GM19328 (cell line): ENCODE results near the gene C2CD2.

ENCODE experiments used
- ATAC-seq: cut with Tn5 transposase; IDR thresholded peaks from one replicate; pipeline ENCODE4 v1.9.1; 2021; ENCODE audit warnings: mild to moderate bottlenecking, moderate library complexity; ENCODE audit not compliant: unreplicated experiment

C2CD2 gene

GRCh38 chr21:41933313-41934079 lies 20.3 kb downstream of the C2CD2 start:
- no peak for ATAC-seq

GRCh38 chr21:41932576-41933312 lies 21.1 kb downstream of the C2CD2 start:
- ATAC-seq, result no peak

GRCh38 chr21:41932191-41932575 lies 21.6 kb downstream of the C2CD2 start:
- ATAC-seq, result no peak

- no peak for ATAC-seq
Measured at GRCh38 chr21:41931041-41931451, 22.8 kb downstream of the C2CD2 start.

GRCh38 chr21:41929248-41929647 lies 24.6 kb downstream of the C2CD2 start:
- no peak for ATAC-seq

GRCh38 chr21:41928621-41929220 lies 25.1 kb downstream of the C2CD2 start:
- ATAC-seq, result no peak

- no peak for ATAC-seq
Measured at GRCh38 chr21:41927727-41928409, 25.9 kb downstream of the C2CD2 start.

GRCh38 chr21:41926807-41927171 lies 27.0 kb downstream of the C2CD2 start:
- no peak for ATAC-seq

- no peak for ATAC-seq
Measured at GRCh38 chr21:41926117-41926806, 27.6 kb downstream of the C2CD2 start.

- no peak for ATAC-seq
Measured at GRCh38 chr21:41925767-41926116, 28.1 kb downstream of the C2CD2 start.

- ATAC-seq, result no peak
Measured at GRCh38 chr21:41924368-41924754, 29.5 kb downstream of the C2CD2 start.

GRCh38 chr21:41923631-41924367 lies 30.0 kb downstream of the C2CD2 start:
- ATAC-seq, result no peak

- ATAC-seq, result no peak
Measured at GRCh38 chr21:41923186-41923585, 30.6 kb downstream of the C2CD2 start.

GRCh38 chr21:41921021-41921420 lies 32.8 kb downstream of the C2CD2 start:
- no peak for ATAC-seq

- no peak for ATAC-seq
Measured at GRCh38 chr21:41920476-41920875, 33.3 kb downstream of the C2CD2 start.

- no peak for ATAC-seq
Measured at GRCh38 chr21:41919666-41920398, 34.0 kb downstream of the C2CD2 start.

- no peak for ATAC-seq
Measured at GRCh38 chr21:41918561-41919358, 35.1 kb downstream of the C2CD2 start.

GRCh38 chr21:41917531-41917930 lies 36.3 kb downstream of the C2CD2 start:
- no peak for ATAC-seq
